IMR-90 (cell line): ENCODE results near the gene TMEM126B. TPM values are rescaled to one million over a fixed set of nuclear protein-coding genes. Genes with fewer than 3 reads are reported as not detected.

Source experiments
- ATAC-seq: fragments of 200-7000 bp; cut with Tn5 transposase; 2 replicates; pipeline ENCODE4 v1.9.1; 2020; ENCODE audit warnings: low read depth, mild to moderate bottlenecking, moderate library complexity
- BruUV-seq: library from RNA; stranded (reverse); fragments of 400-500 nt; replicated peaks from 2 replicates; lab custom pipeline; 2021; lab: Mats Ljungman, UMichigan
- CTCF ChIA-PET: fragments of 300-600 bp; formaldehyde crosslinking; extraction: SDS; loops from one replicate; lab custom pipeline; 2021; ENCODE audit warnings: antibody characterized with exemption; lab: Yijun Ruan, JAX
- POLR2A ChIA-PET: fragments of 300-600 bp; sonication (Branson Sonifier 250); formaldehyde crosslinking; loops from one replicate; lab custom pipeline; 2022; ENCODE audit warnings: antibody characterized with exemption; ENCODE audit not compliant: unreplicated experiment; lab: Charles Lee
- DNase-seq: peaks from one replicate; pipeline ENCODE4 v3.0.0; 2013
- H2AFZ ChIP-seq: replicated peaks from 2 replicates; pipeline ENCODE3; 2013; ENCODE audit warnings: low read length, mild to moderate bottlenecking; ENCODE audit not compliant: poor library complexity
- H2AK5ac ChIP-seq: 2 replicates; pipeline ENCODE4 v1.6.1; 2013; ENCODE audit warnings: low read depth, low read length, inconsistent platforms
- H2AK9ac ChIP-seq: replicated peaks from 2 replicates; pipeline ENCODE3; 2013; ENCODE audit warnings: mild to moderate bottlenecking, low read depth, low read length, moderate library complexity; ENCODE audit not compliant: poor library complexity
- H2BK120ac ChIP-seq: 2 replicates; pipeline ENCODE4 v1.6.1; 2013; ENCODE audit warnings: low read depth, low read length, inconsistent platforms
- H2BK15ac ChIP-seq: 3 replicates; pipeline ENCODE4 v1.6.1; 2013; ENCODE audit warnings: low read depth, low read length, inconsistent platforms
- H2BK20ac ChIP-seq: 2 replicates; pipeline ENCODE4 v1.6.1; 2013; ENCODE audit warnings: low read depth, mild to moderate bottlenecking, inconsistent platforms, low read length, moderate library complexity
- H2BK5ac ChIP-seq: 2 replicates; pipeline ENCODE4 v1.6.1; 2013; ENCODE audit warnings: mild to moderate bottlenecking, low read depth, low read length, inconsistent platforms; ENCODE audit not compliant: poor library complexity, severe bottlenecking
- H3K14ac ChIP-seq: replicated peaks from 2 replicates; pipeline ENCODE4 v1.6.1; 2013; ENCODE audit warnings: low read depth, low read length, inconsistent platforms
- H3K18ac ChIP-seq: 2 replicates; pipeline ENCODE4 v1.6.1; 2013; ENCODE audit warnings: low read depth, low read length, control low read depth
- H3K23ac ChIP-seq: 2 replicates; pipeline ENCODE4 v1.6.1; 2013; ENCODE audit warnings: low read depth, low read length, inconsistent platforms
- H3K27ac ChIP-seq: 2 replicates; pipeline ENCODE4 v1.5.1; 2013; ENCODE audit warnings: mild to moderate bottlenecking, control low read depth, low read length; ENCODE audit not compliant: insufficient read depth
- H3K27me3 ChIP-seq: 2 replicates; pipeline ENCODE4 v1.6.1; 2013; ENCODE audit warnings: low read length; ENCODE audit not compliant: control insufficient read depth, insufficient read depth
- H3K36me3 ChIP-seq: 2 replicates; pipeline ENCODE4 v1.6.1; 2013; ENCODE audit warnings: low read length, mixed read lengths; ENCODE audit not compliant: control insufficient read depth, insufficient read depth
- H3K4ac ChIP-seq: 2 replicates; pipeline ENCODE4 v1.6.1; 2013; ENCODE audit warnings: low read depth, low read length, inconsistent platforms
- H3K4me1 ChIP-seq: 2 replicates; pipeline ENCODE4 v1.6.1; 2013; ENCODE audit warnings: low read length, mixed read lengths; ENCODE audit not compliant: control insufficient read depth, insufficient read depth
- H3K4me2 ChIP-seq: 2 replicates; pipeline ENCODE4 v1.6.1; 2013; ENCODE audit warnings: low read depth, mild to moderate bottlenecking, control low read depth, low read length, moderate library complexity
- H3K4me3 ChIP-seq: 2 replicates; pipeline ENCODE4 v1.5.1; 2013; ENCODE audit warnings: low read depth, mild to moderate bottlenecking, control low read depth, low read length, moderate library complexity; ENCODE audit not compliant: insufficient read depth
- H3K56ac ChIP-seq: 2 replicates; pipeline ENCODE4 v1.6.1; 2013; ENCODE audit warnings: low read length, inconsistent platforms; ENCODE audit not compliant: insufficient read depth; ENCODE audit errors: extremely low read depth
- H3K79me1 ChIP-seq, 2 experiments: 2 replicates each; pipeline ENCODE4 v1.6.1; 2013; ENCODE audit warnings: low read length in 2 of 2, inconsistent platforms in 1 of 2, low read depth in 1 of 2
- H3K9ac ChIP-seq: 2 replicates; pipeline ENCODE4 v1.6.1; 2013; ENCODE audit warnings: low read depth, low read length, control low read depth
- H3K9me1 ChIP-seq: 2 replicates; pipeline ENCODE4 v1.6.1; 2013; ENCODE audit warnings: low read length, inconsistent platforms; ENCODE audit not compliant: insufficient read depth
- H3K9me3 ChIP-seq: 2 replicates; pipeline ENCODE4 v1.6.1; 2013; ENCODE audit warnings: low read length; ENCODE audit not compliant: control insufficient read depth, insufficient read depth
- H4K20me1 ChIP-seq: 2 replicates; pipeline ENCODE4 v1.6.1; 2013; ENCODE audit warnings: low read length, inconsistent platforms; ENCODE audit not compliant: insufficient read depth
- H4K5ac ChIP-seq: 2 replicates; pipeline ENCODE4 v1.6.1; 2013; ENCODE audit warnings: mild to moderate bottlenecking, low read depth, low read length, control low read depth
- H4K8ac ChIP-seq, 2 experiments: 2 replicates each; pipeline ENCODE4 v1.6.1; 2013; ENCODE audit warnings: low read depth in 2 of 2, low read length in 2 of 2, control low read depth in 1 of 2, inconsistent platforms in 1 of 2
- H4K91ac ChIP-seq: 2 replicates; pipeline ENCODE4 v1.6.1; 2013; ENCODE audit warnings: low read depth, low read length, inconsistent platforms; ENCODE audit not compliant: insufficient read depth
- MAFK ChIP-seq: IDR thresholded peaks from 2 replicates; pipeline ENCODE4 v1.6.1; 2012; ENCODE audit warnings: low read depth, low read length, improper control_type of control experiment
- MAZ ChIP-seq: IDR thresholded peaks from 2 replicates; pipeline ENCODE4 v1.6.1; 2012; ENCODE audit warnings: low read depth, mild to moderate bottlenecking, low read length, improper control_type of control experiment, moderate library complexity, borderline replicate concordance
- MXI1 ChIP-seq: IDR thresholded peaks from 2 replicates; pipeline ENCODE4 v1.6.1; 2012; ENCODE audit warnings: low read depth, mild to moderate bottlenecking, low read length, moderate library complexity, borderline replicate concordance
- NFE2L2 ChIP-seq: fragments of 150-350 bp; IDR thresholded peaks from 2 replicates; pipeline ENCODE4 v1.6.1; 2016; ENCODE audit warnings: low read depth, mild to moderate bottlenecking, low read length
- RAD21 ChIP-seq: IDR thresholded peaks from 2 replicates; pipeline ENCODE4 v1.6.1; 2012; ENCODE audit warnings: low read length, improper control_type of control experiment
- RCOR1 ChIP-seq: IDR thresholded peaks from 2 replicates; pipeline ENCODE4 v1.6.1; 2012; ENCODE audit warnings: mild to moderate bottlenecking, low read length, improper control_type of control experiment; ENCODE audit not compliant: insufficient replicate concordance
- SMC3 ChIP-seq: fragments of 150-350 bp; IDR thresholded peaks from 2 replicates; pipeline ENCODE4 v1.6.1; 2016; ENCODE audit warnings: low read depth, mild to moderate bottlenecking, antibody characterized with exemption, low read length, moderate library complexity
- WGBS, 2 experiments: methylation state at CpG; one replicate each; pipeline versions ENCODE4 v1.1.5 to v1.1.7; 2013; ENCODE audit warnings: missing lambda C conversion rate in 2 of 2; ENCODE audit not compliant: insufficient read length in 1 of 2; ENCODE audit errors: extremely low coverage in 2 of 2; 5-methylcytosine and 5-hydroxymethylcytosine counted together
- dilution Hi-C: fragments of 300-500 bp; cut with HindIII; formaldehyde crosslinking; loops from one replicate; pipeline ENCODE4 v1.14.3; 2018; ENCODE audit warnings: low sequenced_read_pairs; ENCODE audit not compliant: unreplicated experiment
- in situ Hi-C: fragments of 300-500 bp; cut with MboI; formaldehyde crosslinking; loops from 3 replicates; pipeline ENCODE4 v1.14.3; 2019; ENCODE audit warnings: low sequenced_read_pairs, inconsistent platforms, mixed read lengths
- intact Hi-C: fragments of 100-400 bp; cut with micrococcal nuclease; formaldehyde crosslinking; loops from 2 replicates; pipeline ENCODE4 v1.10.0; 2022
- polyA plus RNA-seq, 3 experiments: library from polyadenylated mRNA; depleted of rRNA; stranded (reverse); fragments of >200 nt; gene quantifications; 2 replicates each; pipeline ENCODE4 v1.2.3, GENCODE V29; 2012; ENCODE audit warnings: low replicate concordance in 1 of 3
- total RNA-seq: library from RNA; depleted of rRNA; stranded (reverse); fragments of >200 nt; gene quantifications from 2 replicates; pipeline ENCODE4 v1.2.3, GENCODE V29; 2012
- TF ChIP-seq, protein P1 (sequence below): conservative IDR thresholded peaks from 2 replicates; pipeline ENCODE4 v1.5.1; 2012; ENCODE audit warnings: mild to moderate bottlenecking, low read depth, low read length, improper control_type of control experiment
- TF ChIP-seq, protein P2 (sequence below): fragments of 150-350 bp; IDR thresholded peaks from 2 replicates; pipeline ENCODE4 v1.6.1; 2016; ENCODE audit warnings: low read depth, mild to moderate bottlenecking, low read length, moderate library complexity, borderline replicate concordance
- TF ChIP-seq, protein P3 (sequence below): fragments of 150-350 bp; IDR thresholded peaks from 2 replicates; pipeline ENCODE4 v1.6.1; 2017; ENCODE audit warnings: mild to moderate bottlenecking, antibody characterized with exemption, low read length, low read depth

TMEM126B gene
- total and polyA plus RNA-seq, 2 of the 4 experiments (the other 2 are of a cell fraction), result 44.6 to 56.8 TPM

DNA sequence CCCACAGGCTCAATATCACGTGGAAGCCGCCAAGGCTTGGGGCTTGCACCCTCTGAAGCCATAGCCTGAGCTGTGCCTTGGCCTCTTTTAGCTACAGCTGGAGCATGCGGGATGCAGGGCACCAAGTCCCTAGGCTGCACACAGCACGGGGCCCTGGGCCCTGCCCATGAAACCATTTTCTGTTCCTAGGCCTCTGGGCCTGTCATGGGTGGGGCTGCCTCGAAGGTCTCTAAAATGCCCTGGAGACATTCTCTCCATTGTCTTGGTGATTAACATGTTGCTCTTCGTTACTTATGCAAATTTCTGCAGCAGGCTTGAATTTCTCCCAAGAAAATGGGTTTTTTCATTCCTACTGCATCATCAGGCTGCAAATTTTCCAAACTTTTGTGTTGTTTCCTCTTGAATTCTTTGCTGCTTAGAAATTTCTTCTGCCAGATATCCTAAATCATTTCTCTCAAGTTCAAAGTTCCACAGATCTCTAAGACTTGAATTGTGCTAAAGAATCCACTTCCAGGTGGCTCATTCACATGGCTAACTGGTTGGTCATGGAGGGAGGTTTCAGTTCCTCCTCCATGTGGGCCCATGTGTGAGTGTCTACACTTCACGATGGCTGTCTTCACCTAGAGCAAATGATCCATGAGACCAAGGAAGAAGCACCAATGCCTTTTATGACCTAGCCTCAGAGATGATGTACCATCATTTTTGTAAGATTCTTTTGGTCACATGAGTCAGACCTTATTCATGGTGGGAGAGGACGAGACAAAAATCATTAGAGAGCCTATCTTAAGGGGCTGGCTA lies 43.9 kb downstream of the TMEM126B start:
- POLR2A ChIA-PET, result no interaction called here
- dilution Hi-C loops, result no loop called here
- in situ Hi-C loops, result no loop called here

More for the DNA sequence above, 43.9 kb downstream of the TMEM126B start:
- Histone ChIP-seq H4K91ac (no peak overlapping the region), H3K9me1 (no peaks in the 10 kb centered on the region), H3K27me3 (no peaks in the 10 kb centered on the region), H2AK9ac (no peak overlapping the region), H3K4me2 (no peak overlapping the region), H4K8ac (no peak overlapping the region), H3K36me3 (no peaks in the 10 kb centered on the region), H3K9ac (no peak overlapping the region), H3K4me1 (no peaks in the 10 kb centered on the region), H3K9me3 (no peaks in the 10 kb centered on the region), H4K20me1 (no peaks in the 10 kb centered on the region), H2AFZ (no peak overlapping the region), H2BK20ac (no peak overlapping the region), H3K4me3 (no peak overlapping the region), H2BK120ac (no peak overlapping the region), H3K18ac (no peak overlapping the region), H3K79me1 (no peaks in the 10 kb centered on the region), H3K27ac (no peak overlapping the region), H3K23ac (no peak overlapping the region), H3K14ac (no peak overlapping the region), H3K4ac (no peak overlapping the region), H2AK5ac (no peak overlapping the region), H3K56ac (no peak overlapping the region), H4K5ac (no peak overlapping the region), H2BK5ac (no peak overlapping the region), H2BK15ac (no peak overlapping the region)
- TF ChIP-seq, protein P1, sequence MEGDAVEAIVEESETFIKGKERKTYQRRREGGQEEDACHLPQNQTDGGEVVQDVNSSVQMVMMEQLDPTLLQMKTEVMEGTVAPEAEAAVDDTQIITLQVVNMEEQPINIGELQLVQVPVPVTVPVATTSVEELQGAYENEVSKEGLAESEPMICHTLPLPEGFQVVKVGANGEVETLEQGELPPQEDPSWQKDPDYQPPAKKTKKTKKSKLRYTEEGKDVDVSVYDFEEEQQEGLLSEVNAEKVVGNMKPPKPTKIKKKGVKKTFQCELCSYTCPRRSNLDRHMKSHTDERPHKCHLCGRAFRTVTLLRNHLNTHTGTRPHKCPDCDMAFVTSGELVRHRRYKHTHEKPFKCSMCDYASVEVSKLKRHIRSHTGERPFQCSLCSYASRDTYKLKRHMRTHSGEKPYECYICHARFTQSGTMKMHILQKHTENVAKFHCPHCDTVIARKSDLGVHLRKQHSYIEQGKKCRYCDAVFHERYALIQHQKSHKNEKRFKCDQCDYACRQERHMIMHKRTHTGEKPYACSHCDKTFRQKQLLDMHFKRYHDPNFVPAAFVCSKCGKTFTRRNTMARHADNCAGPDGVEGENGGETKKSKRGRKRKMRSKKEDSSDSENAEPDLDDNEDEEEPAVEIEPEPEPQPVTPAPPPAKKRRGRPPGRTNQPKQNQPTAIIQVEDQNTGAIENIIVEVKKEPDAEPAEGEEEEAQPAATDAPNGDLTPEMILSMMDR, result no peak
- TF ChIP-seq MAZ, result no peak
- no peak for TF ChIP-seq RAD21
- TF ChIP-seq SMC3, result no peak
- TF ChIP-seq, protein P2, sequence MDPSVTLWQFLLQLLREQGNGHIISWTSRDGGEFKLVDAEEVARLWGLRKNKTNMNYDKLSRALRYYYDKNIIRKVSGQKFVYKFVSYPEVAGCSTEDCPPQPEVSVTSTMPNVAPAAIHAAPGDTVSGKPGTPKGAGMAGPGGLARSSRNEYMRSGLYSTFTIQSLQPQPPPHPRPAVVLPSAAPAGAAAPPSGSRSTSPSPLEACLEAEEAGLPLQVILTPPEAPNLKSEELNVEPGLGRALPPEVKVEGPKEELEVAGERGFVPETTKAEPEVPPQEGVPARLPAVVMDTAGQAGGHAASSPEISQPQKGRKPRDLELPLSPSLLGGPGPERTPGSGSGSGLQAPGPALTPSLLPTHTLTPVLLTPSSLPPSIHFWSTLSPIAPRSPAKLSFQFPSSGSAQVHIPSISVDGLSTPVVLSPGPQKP, result no peak
- TF ChIP-seq, protein P3, sequence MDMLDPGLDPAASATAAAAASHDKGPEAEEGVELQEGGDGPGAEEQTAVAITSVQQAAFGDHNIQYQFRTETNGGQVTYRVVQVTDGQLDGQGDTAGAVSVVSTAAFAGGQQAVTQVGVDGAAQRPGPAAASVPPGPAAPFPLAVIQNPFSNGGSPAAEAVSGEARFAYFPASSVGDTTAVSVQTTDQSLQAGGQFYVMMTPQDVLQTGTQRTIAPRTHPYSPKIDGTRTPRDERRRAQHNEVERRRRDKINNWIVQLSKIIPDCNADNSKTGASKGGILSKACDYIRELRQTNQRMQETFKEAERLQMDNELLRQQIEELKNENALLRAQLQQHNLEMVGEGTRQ, result no peak
- TF ChIP-seq NFE2L2, result no peak
- no peak for TF ChIP-seq MAFK
- TF ChIP-seq MXI1, result no peak
- TF ChIP-seq RCOR1, result no peak
- DNase-seq (no peak), ATAC-seq (no peak)
- CTCF ChIA-PET, result no interaction called here
- no TSS peak for BruUV-seq
- 88% methylated on average over 5 of the region's 8 CpGs; no CpG with 5 or more reads in 1 of the 2 experiments for WGBS, 2 experiments
- intact Hi-C loops, result no loop called here
